GM19238 (cell line): Measurements from ENCODE around the gene KIF24.
"Not testable (repeated sequence)": the region's sequence is repeated elsewhere in the genome, so short reads cannot be mapped to it uniquely, and the experiment has no call there.

Experiments
- DNase-seq: peaks from one replicate; pipeline ENCODE4 v3.0.0; 2011; ENCODE audit warnings: low spot score; ENCODE audit not compliant: insufficient read length

Gene KIF24

GRCh38 chr9:34331196-34331595 is 2.1 kb upstream of the KIF24 start:
- no peak for DNase-seq

GRCh38 chr9:34328500-34328986 is 525 bp downstream of the KIF24 start:
- no peak for DNase-seq

GRCh38 chr9:34326690-34327089 is 2.4 kb downstream of the KIF24 start:
- DNase-seq = no peak

- DNase-seq = no peak
Measured at GRCh38 chr9:34322899-34323591, 6.0 kb downstream of the KIF24 start.

- no peak for DNase-seq
Measured at GRCh38 chr9:34321451-34321850, 7.6 kb downstream of the KIF24 start.

GRCh38 chr9:34318163-34318790 is 10.8 kb downstream of the KIF24 start:
- DNase-seq = no peak

- DNase-seq = no peak
Measured at GRCh38 chr9:34317436-34317835, 11.6 kb downstream of the KIF24 start.

GRCh38 chr9:34311499-34312185 is 17.4 kb downstream of the KIF24 start:
- no peak for DNase-seq

GRCh38 chr9:34310215-34310614 is 18.9 kb downstream of the KIF24 start:
- no peak for DNase-seq

GRCh38 chr9:34308316-34308715 is 20.8 kb downstream of the KIF24 start:
- not testable (repeated sequence) for DNase-seq

- DNase-seq = not testable (repeated sequence)
Measured at GRCh38 chr9:34301064-34301463, 28.0 kb downstream of the KIF24 start.

GRCh38 chr9:34292552-34292951 is 36.5 kb downstream of the KIF24 start:
- no peak for DNase-seq

- no peak for DNase-seq
Measured at GRCh38 chr9:34291423-34291822, 37.6 kb downstream of the KIF24 start.

- DNase-seq = no peak
Measured at GRCh38 chr9:34291023-34291422, 38.0 kb downstream of the KIF24 start.

GRCh38 chr9:34289159-34289558 is 39.9 kb downstream of the KIF24 start:
- no peak for DNase-seq

- DNase-seq = no peak
Measured at GRCh38 chr9:34282096-34282495, 47.0 kb downstream of the KIF24 start.

- no peak for DNase-seq
Measured at GRCh38 chr9:34279411-34279810, 49.7 kb downstream of the KIF24 start.
